ENCODE measurements around the gene PTGR1.
"Not testable (repeated sequence)": the region's sequence is repeated elsewhere in the genome, so short reads cannot be mapped to it uniquely, and the experiment has no call there.

Gene PTGR1

GRCh38 chr9:111601237-111602018, 2.0 kb upstream of the PTGR1 start:
- DNase-seq: no peak
- peaks cover 2% of the 10 kb centered on the region for H3K36me3 Mint-ChIP-seq (ENCODE audit: insufficient read depth)
- ATAC-seq (replicated peaks): no peak
- no peak overlapping the region for H3K4me3 Mint-ChIP-seq
- peak overlapping the region in 1 of 2 donors; percentile 44 for H3K27ac Mint-ChIP-seq
- peaks cover 14 to 20% of the 10 kb centered on the region in 2 donors for H3K4me1 Mint-ChIP-seq (ENCODE audit: low read depth in 2 of 2)
- H3K9me3 Mint-ChIP-seq: no peaks in the 10 kb centered on the region
- H3K27me3 Mint-ChIP-seq: peaks cover 45 to 70% of the 10 kb centered on the region in 2 donors

- ATAC-seq (replicated peaks) (no peak), DNase-seq (no peak)
- H3K36me3 Mint-ChIP-seq (ENCODE audit: insufficient read depth): peaks cover 2% of the 10 kb centered on the region
- H3K9me3 Mint-ChIP-seq: no peaks in the 10 kb centered on the region
- peaks cover 14 to 20% of the 10 kb centered on the region in 2 donors for H3K4me1 Mint-ChIP-seq (ENCODE audit: low read depth in 2 of 2)
- H3K27ac Mint-ChIP-seq: no peak overlapping the region
- H3K27me3 Mint-ChIP-seq: peaks cover 45 to 70% of the 10 kb centered on the region in 2 donors
- H3K4me3 Mint-ChIP-seq: peak overlapping the region in 1 of 2 donors; percentile 90
Observed at GRCh38 chr9:111599955-111600343, 502 bp upstream of the PTGR1 start.

GRCh38 chr9:111598733-111599091, 735 bp downstream of the PTGR1 start:
- ATAC-seq (replicated peaks) (peak; percentile 28), DNase-seq (no peak)
- H3K27me3 Mint-ChIP-seq: peaks cover 45 to 61% of the 10 kb centered on the region in 2 donors
- peak overlapping the region; percentile 85 to 90 for H3K4me3 Mint-ChIP-seq
- no peak overlapping the region for H3K27ac Mint-ChIP-seq
- H3K36me3 Mint-ChIP-seq (ENCODE audit: insufficient read depth): peaks cover 2% of the 10 kb centered on the region
- H3K9me3 Mint-ChIP-seq: no peaks in the 10 kb centered on the region
- H3K4me1 Mint-ChIP-seq (ENCODE audit: low read depth in 2 of 2): peaks cover 14 to 20% of the 10 kb centered on the region in 2 donors

GRCh38 chr9:111597852-111598732, 1.4 kb downstream of the PTGR1 start:
- DNase-seq: peak; percentile 27 to 48 (median 35)
- H3K27me3 Mint-ChIP-seq: peaks cover 45 to 55% of the 10 kb centered on the region in 2 donors
- peaks cover 14 to 20% of the 10 kb centered on the region in 2 donors for H3K4me1 Mint-ChIP-seq (ENCODE audit: low read depth in 2 of 2)
- H3K36me3 Mint-ChIP-seq (ENCODE audit: insufficient read depth): peaks cover 2% of the 10 kb centered on the region
- peak overlapping the region in 1 of 2 donors; percentile 69 for H3K27ac Mint-ChIP-seq
- H3K4me3 Mint-ChIP-seq: peak overlapping the region; percentile 85 to 90
- H3K9me3 Mint-ChIP-seq: no peaks in the 10 kb centered on the region
- peak; percentile 71 for ATAC-seq (replicated peaks)

- Mint-ChIP-seq H3K4me1 (ENCODE audit: low read depth in 2 of 2) (no peaks in the 10 kb centered on the region), H3K36me3 (ENCODE audit: insufficient read depth) (no peaks in the 10 kb centered on the region), H3K4me3 (no peak overlapping the region), H3K9me3 (no peaks in the 10 kb centered on the region), H3K27me3 (no peaks in the 10 kb centered on the region), H3K27ac (no peak overlapping the region)
- ATAC-seq (replicated peaks) (no peak), DNase-seq (no peak)
Observed at GRCh38 chr9:111588846-111589245, 10.6 kb downstream of the PTGR1 start.

- H3K9me3 Mint-ChIP-seq: no peaks in the 10 kb centered on the region
- H3K27ac Mint-ChIP-seq: no peak overlapping the region
- no peaks in the 10 kb centered on the region for H3K27me3 Mint-ChIP-seq
- no peak for DNase-seq
- H3K4me3 Mint-ChIP-seq: no peak overlapping the region
- H3K36me3 Mint-ChIP-seq (ENCODE audit: insufficient read depth): no peaks in the 10 kb centered on the region
- no peak for ATAC-seq (replicated peaks)
- H3K4me1 Mint-ChIP-seq (ENCODE audit: low read depth in 2 of 2): no peaks in the 10 kb centered on the region
Observed at GRCh38 chr9:111586378-111586777, 13.1 kb downstream of the PTGR1 start.

- Mint-ChIP-seq H3K9me3 (no peaks in the 10 kb centered on the region), H3K4me1 (ENCODE audit: low read depth in 2 of 2) (no peaks in the 10 kb centered on the region), H3K27ac (no peak overlapping the region), H3K36me3 (ENCODE audit: insufficient read depth) (no peaks in the 10 kb centered on the region), H3K27me3 (peaks cover 0 to 7% of the 10 kb centered on the region in 2 donors), H3K4me3 (no peak overlapping the region)
- no peak for DNase-seq
- no peak for ATAC-seq (replicated peaks)
Observed at GRCh38 chr9:111582888-111583287, 16.6 kb downstream of the PTGR1 start.

GRCh38 chr9:111572950-111573604, 26.4 kb downstream of the PTGR1 start:
- no peaks in the 10 kb centered on the region for H3K4me1 Mint-ChIP-seq (ENCODE audit: low read depth in 2 of 2)
- H3K27ac Mint-ChIP-seq: no peak overlapping the region
- no peak for DNase-seq
- H3K27me3 Mint-ChIP-seq: peaks cover 22 to 30% of the 10 kb centered on the region in 2 donors
- ATAC-seq (replicated peaks): no peak
- no peak overlapping the region for H3K4me3 Mint-ChIP-seq
- H3K36me3 Mint-ChIP-seq (ENCODE audit: insufficient read depth): no peaks in the 10 kb centered on the region
- H3K9me3 Mint-ChIP-seq: peaks cover 6 to 18% of the 10 kb centered on the region in 2 donors

- H3K4me3 Mint-ChIP-seq; H3K27ac Mint-ChIP-seq; H3K4me1 Mint-ChIP-seq (ENCODE audit: low read depth in 2 of 2); DNase-seq; ATAC-seq (replicated peaks); H3K36me3 Mint-ChIP-seq (ENCODE audit: insufficient read depth): not testable (repeated sequence)
- peaks cover 15 to 22% of the 10 kb centered on the region in 2 donors for H3K27me3 Mint-ChIP-seq
- peaks cover 6 to 26% of the 10 kb centered on the region in 2 donors for H3K9me3 Mint-ChIP-seq
Observed at GRCh38 chr9:111568127-111568526, 31.3 kb downstream of the PTGR1 start.

- no peak for ATAC-seq (replicated peaks)
- no peak for DNase-seq
- H3K27me3 Mint-ChIP-seq: peaks cover 11 to 16% of the 10 kb centered on the region in 2 donors
- no peak overlapping the region for H3K27ac Mint-ChIP-seq
- no peak overlapping the region for H3K4me3 Mint-ChIP-seq
- peaks cover 6 to 26% of the 10 kb centered on the region in 2 donors for H3K9me3 Mint-ChIP-seq
- H3K4me1 Mint-ChIP-seq (ENCODE audit: low read depth in 2 of 2): no peaks in the 10 kb centered on the region
- peaks cover under 1% of the 10 kb centered on the region for H3K36me3 Mint-ChIP-seq (ENCODE audit: insufficient read depth)
Observed at GRCh38 chr9:111566234-111566633, 33.2 kb downstream of the PTGR1 start.

GRCh38 chr9:111561165-111561719, 38.2 kb downstream of the PTGR1 start:
- Mint-ChIP-seq H3K27ac (no peak overlapping the region), H3K9me3 (peaks cover 0 to 9% of the 10 kb centered on the region in 2 donors), H3K36me3 (ENCODE audit: insufficient read depth) (peaks cover 5% of the 10 kb centered on the region), H3K27me3 (no peaks in the 10 kb centered on the region), H3K4me3 (no peak overlapping the region), H3K4me1 (ENCODE audit: low read depth in 2 of 2) (no peaks in the 10 kb centered on the region)
- no peak for ATAC-seq (replicated peaks)
- no peak for DNase-seq

- H3K27me3 Mint-ChIP-seq: no peaks in the 10 kb centered on the region
- H3K9me3 Mint-ChIP-seq: peaks cover 6 to 27% of the 10 kb centered on the region in 2 donors
- no peaks in the 10 kb centered on the region for H3K4me1 Mint-ChIP-seq (ENCODE audit: low read depth in 2 of 2)
- H3K36me3 Mint-ChIP-seq (ENCODE audit: insufficient read depth): peaks cover 5% of the 10 kb centered on the region
- H3K27ac Mint-ChIP-seq: no peak overlapping the region
- ATAC-seq (replicated peaks) (no peak), DNase-seq (no peak)
- H3K4me3 Mint-ChIP-seq: no peak overlapping the region
Observed at GRCh38 chr9:111559000-111559610, 40.3 kb downstream of the PTGR1 start.

- peaks cover 10 to 36% of the 10 kb centered on the region in 2 donors for H3K9me3 Mint-ChIP-seq
- not testable (repeated sequence) for H3K36me3 Mint-ChIP-seq (ENCODE audit: insufficient read depth); H3K27me3 Mint-ChIP-seq
Observed at GRCh38 chr9:111555425-111555824, 44.0 kb downstream of the PTGR1 start.

More at GRCh38 chr9:111555425-111555824, 44.0 kb downstream of the PTGR1 start:
- H3K27ac Mint-ChIP-seq; H3K4me3 Mint-ChIP-seq; H3K4me1 Mint-ChIP-seq (ENCODE audit: low read depth in 2 of 2); DNase-seq; ATAC-seq (replicated peaks): not testable (repeated sequence)

Measured in effector memory CD8-positive, alpha-beta T cell (primary cell).